ENCODE measurements around the gene UBE2D2.
A peak's percentile ranks its signal among the peaks of the same experiment; 100 is the strongest.
"Not testable (repeated sequence)": the region's sequence is repeated elsewhere in the genome, so short reads cannot be mapped to it uniquely, and the experiment has no call there.

The UBE2D2 gene

DNA sequence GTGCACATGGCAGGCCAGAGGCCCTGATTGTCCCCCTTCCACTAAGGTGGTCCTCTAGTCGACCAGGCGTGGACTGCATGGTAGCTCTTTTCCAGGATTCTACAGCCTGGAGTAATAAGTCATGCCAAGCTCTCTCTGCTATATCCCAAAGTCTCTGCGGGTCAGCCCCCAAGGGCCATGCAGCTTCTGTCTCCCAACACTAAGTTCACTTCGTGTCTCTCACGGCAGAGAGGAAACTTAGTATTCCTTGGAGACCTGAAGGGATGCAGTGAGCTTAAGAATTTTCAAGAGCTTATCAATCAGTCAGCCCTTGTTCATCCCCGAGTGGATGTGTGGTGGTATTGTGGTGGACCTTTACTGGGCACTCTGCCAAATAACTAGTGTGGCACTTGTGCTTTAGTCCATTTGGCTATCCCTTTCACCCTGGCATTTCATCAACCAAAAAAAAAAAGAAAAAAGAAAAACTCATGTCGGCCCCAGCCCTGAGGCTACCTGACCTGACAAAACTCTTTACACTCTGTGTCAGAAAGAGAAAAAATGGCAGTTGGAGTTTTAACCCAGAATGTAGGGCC is 33.2 kb upstream of the UBE2D2 start:
- not testable (repeated sequence) for H3K9me3 ChIP-seq (ENCODE audit: control insufficient read depth, insufficient read depth, low read length); H3K9ac ChIP-seq (ENCODE audit: low read depth, low read length); H3K36me3 ChIP-seq (ENCODE audit: insufficient read depth, low read length)
- H3K4me1 ChIP-seq (ENCODE audit: insufficient read depth, low read length), result peaks cover 23% of the 10 kb centered on the region

DNA sequence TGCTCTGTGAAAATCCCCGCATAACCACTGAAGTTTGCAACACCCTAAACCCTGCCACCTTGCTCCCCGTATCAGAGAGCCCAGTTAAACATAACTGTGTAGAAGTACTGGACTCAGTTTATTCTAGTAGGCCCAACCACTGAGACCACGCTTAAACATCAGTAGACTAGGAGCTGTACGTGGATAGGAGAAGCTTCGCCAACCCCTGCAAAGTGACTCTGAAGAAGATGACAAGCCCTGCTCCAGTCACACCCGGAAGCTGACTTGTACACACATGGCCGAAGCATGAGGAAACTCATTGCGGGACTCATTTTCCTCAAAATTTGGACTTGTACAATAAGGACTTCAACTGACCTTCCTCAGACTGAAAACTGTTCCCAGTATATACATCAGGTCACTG is 32.4 kb upstream of the UBE2D2 start:
- H3K36me3 ChIP-seq (ENCODE audit: insufficient read depth, low read length); H3K9me3 ChIP-seq (ENCODE audit: control insufficient read depth, insufficient read depth, low read length); H3K9ac ChIP-seq (ENCODE audit: low read depth, low read length): not testable (repeated sequence)
- H3K4me1 ChIP-seq (ENCODE audit: insufficient read depth, low read length), result peaks cover 18% of the 10 kb centered on the region

DNA sequence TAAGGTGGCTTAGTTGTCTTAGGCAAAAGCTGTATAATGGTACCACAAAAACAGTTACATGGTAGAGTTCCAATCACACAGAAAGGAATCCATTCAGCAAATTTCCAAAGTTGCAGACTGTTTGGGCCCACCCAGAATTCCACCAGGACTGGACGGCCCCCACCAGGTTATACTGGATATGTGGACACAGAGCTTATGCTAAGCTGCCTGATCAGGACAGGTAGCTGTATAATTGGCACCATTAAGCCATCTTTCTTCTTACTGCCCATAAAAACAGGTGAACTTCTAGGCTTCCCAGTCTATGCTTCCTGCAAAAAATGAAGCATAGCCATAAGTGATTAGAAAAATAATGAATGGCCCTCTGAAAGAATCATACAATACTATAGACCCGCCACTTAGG is 31.1 kb upstream of the UBE2D2 start:
- peaks cover 10% of the 10 kb centered on the region for H3K4me1 ChIP-seq (ENCODE audit: insufficient read depth, low read length)
- H3K9ac ChIP-seq (ENCODE audit: low read depth, low read length); H3K36me3 ChIP-seq (ENCODE audit: insufficient read depth, low read length); H3K9me3 ChIP-seq (ENCODE audit: control insufficient read depth, insufficient read depth, low read length): not testable (repeated sequence)

DNA sequence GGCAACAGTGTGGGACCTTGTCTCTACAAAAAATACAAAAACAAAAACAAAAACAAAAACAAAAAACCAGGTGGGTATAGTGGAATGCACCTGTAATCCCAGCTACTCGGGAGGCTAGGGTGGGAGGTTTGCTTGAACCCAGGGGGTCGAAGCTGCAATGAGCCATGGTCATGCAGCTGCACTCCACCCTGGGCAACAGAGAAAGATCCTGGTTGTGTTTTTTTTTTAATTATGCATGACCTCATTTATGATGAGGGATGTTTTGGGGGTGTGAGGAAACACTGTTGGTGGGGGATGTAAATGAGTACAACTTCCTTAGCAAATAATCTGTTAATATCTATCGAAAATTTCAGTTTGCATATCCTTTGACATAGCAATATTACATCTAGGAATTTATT is 29.4 kb upstream of the UBE2D2 start:
- no peak overlapping the region for H3K9ac ChIP-seq (ENCODE audit: low read depth, low read length)
- H3K4me1 ChIP-seq (ENCODE audit: insufficient read depth, low read length), result 0 out of 2 replicates have a peak, but pooled peaks cover 7% of the 10 kb centered on the region
- no peaks in the 10 kb centered on the region for H3K36me3 ChIP-seq (ENCODE audit: insufficient read depth, low read length)
- no peaks in the 10 kb centered on the region for H3K9me3 ChIP-seq (ENCODE audit: control insufficient read depth, insufficient read depth, low read length)

DNA sequence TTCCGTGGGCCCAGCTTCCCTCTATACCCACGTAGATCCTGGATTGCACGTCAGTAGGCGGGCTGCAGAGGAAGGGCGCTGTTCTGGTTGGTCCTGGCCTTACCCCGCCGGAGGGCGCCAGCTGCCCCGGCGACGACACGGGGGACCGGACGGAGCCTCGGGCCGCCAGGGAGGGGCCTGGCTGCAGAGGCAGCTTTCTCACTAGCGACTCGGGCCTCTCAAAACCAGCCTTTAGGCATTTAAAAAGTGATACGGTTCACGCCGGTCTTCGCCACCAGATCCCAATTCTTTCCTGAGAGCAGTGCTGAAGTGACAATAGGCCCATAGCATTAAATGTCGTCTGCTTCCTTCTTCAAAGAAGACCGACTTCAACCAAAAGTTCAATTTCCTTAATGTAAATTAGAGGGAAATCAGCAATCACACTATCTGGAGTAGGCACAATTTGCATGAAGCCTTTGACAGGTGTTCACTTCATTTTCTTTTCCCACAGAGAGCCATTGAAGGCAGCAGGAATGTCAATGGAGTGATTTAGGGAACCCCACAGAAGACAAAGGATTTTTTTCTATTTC is 17.6 kb upstream of the UBE2D2 start:
- H3K9me3 ChIP-seq (ENCODE audit: control insufficient read depth, insufficient read depth, low read length), result 0 out of 2 replicates have a peak, but pooled peaks cover under 1% of the 10 kb centered on the region
- no peaks in the 10 kb centered on the region for H3K4me1 ChIP-seq (ENCODE audit: insufficient read depth, low read length)
- no peaks in the 10 kb centered on the region for H3K36me3 ChIP-seq (ENCODE audit: insufficient read depth, low read length)
- H3K9ac ChIP-seq (ENCODE audit: low read depth, low read length), result peak overlapping the region; percentile 34; the same call in 1 of the 2 replicates

DNA sequence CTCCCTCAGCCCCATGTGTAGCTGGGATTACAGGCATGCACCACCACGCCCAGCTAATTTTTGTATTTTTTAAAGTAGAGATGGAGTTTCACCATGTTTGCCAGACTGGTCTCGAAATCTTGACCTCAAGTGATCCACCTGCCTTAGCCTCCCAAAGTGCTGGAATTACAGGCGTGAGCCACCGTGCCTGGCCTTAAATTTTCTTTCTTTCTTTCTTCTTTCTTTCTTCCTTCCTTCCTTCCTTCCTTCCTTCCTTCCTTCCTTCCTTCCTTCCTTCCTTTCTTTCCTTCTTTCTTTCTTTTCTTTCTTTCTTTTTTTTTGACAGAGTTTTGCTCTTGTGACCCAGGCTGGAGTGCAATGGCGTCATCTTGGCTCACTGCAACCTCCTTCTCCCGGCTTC is 14.5 kb upstream of the UBE2D2 start:
- not testable (repeated sequence) for H3K9me3 ChIP-seq (ENCODE audit: control insufficient read depth, insufficient read depth, low read length)

DNA sequence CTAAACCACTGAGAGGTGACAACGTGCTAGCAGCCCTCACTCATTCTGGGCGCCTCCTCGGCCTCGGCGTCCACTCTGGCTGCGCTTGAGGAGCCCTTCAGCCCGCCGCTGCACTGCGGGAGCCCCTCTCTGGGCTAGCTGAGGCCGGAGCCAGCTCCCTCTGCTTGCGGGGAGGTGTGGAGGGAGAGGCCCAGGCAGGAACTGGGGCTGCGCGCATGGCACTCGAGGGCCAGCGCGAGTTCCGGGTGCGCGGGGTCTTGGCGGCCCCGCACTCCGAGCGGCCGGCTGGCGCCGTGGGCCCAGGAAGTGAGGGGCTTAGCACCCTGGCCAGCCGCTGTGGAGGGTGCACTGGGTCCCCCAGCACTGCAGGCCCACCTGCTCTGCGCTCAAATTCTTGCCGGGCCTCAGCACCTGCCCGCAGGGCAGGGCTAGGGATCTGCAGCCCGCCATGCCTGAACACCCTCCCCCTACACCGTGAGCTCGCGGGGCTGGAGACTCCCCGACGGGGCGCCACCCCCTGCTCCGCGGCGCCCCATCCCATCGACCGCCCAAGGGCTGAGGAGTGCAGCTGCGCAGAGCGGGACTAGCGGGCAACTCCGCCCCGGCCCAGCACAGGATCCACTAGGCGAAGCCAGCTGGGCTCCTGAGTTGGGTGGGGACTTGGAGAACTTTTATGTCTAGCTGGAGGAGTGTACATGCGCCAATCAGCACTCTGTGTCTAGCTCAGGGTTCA is 11.8 kb upstream of the UBE2D2 start:
- Histone ChIP-seq H3K4me1 (ENCODE audit: insufficient read depth, low read length) (no peaks in the 10 kb centered on the region), H3K36me3 (ENCODE audit: insufficient read depth, low read length) (no peaks in the 10 kb centered on the region), H3K9me3 (ENCODE audit: control insufficient read depth, insufficient read depth, low read length) (0 out of 2 replicates have a peak, but pooled peaks cover 2% of the 10 kb centered on the region), H3K9ac (ENCODE audit: low read depth, low read length) (no peak overlapping the region)

More for the DNA sequence above, 14.5 kb upstream of the UBE2D2 start:
- not testable (repeated sequence) for H3K4me1 ChIP-seq (ENCODE audit: insufficient read depth, low read length); H3K9ac ChIP-seq (ENCODE audit: low read depth, low read length); H3K36me3 ChIP-seq (ENCODE audit: insufficient read depth, low read length)

DNA sequence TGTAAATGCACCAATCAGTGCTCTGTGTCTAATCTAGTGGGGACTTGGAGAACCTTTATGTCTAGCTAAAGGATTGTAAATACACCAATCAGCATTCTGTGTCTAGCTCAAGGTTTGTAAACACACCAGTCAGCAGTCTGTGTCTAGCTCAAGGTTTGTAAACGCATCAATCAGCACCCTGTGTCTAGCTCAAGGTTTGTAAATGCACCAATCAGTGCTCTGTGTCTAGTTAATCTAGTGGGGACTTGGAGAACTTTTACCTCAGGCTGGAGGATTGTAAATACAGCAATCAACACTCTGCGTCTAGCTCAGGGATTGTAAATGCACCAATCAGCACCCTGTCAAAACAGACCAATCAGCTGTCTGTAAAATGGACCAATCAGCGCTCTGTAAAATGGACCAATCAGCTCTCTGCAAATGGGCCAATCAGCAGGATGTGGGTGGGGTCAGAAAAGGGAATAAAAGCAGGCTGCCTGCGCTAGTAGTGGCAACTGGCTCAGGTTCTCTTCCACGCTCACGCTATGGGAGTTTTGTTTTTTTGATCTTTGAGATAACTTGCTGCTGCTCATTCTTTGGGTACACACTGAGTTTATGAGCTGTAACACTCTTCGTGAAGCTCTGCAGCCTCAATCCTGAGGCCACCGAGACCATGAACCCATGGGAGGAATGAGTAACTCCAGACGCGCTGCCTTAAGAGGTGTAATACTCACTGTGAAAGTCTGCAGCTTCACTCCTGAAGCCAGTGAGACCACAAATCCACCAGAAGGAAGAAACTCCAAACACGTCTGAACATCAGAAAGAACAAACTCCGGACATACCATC is 10.9 kb upstream of the UBE2D2 start:
- H3K9ac ChIP-seq (ENCODE audit: low read depth, low read length); H3K9me3 ChIP-seq (ENCODE audit: control insufficient read depth, insufficient read depth, low read length); H3K36me3 ChIP-seq (ENCODE audit: insufficient read depth, low read length); H3K4me1 ChIP-seq (ENCODE audit: insufficient read depth, low read length): not testable (repeated sequence)

DNA sequence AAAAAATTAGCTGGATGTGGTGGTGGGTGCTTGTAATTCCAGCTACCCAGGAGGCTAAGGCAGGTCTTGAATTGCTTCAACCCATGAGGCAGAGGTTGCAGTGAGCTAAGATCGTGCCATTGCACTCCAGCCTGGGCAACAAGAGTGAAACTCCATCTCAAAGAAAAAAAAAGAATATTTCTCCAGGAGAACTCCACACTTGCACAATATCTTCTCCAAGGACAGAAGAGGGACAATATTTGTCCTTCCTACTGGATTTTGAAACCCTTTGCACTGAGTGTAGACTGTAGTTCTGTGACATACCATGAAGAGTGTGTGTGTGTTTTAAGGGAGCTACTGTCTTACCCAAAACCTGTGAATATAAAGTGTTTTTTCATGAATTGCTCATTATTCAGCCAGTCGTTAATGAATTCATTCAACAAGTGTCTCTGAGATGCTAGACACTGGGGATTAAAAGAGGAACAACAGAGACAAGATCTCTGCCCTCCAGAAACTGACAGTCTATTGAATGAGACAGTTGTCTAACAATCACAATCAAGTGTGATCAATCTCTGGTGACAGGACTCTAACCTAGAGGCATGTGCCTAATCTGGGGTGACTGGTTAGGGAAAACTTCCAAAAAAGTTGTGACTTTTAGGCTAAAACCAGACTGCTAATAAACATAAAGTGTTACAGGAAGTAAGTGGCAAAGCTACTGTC is 9.8 kb upstream of the UBE2D2 start:
- H3K9me3 ChIP-seq (ENCODE audit: control insufficient read depth, insufficient read depth, low read length), result 0 out of 2 replicates have a peak, but pooled peaks cover 2% of the 10 kb centered on the region
- H3K4me1 ChIP-seq (ENCODE audit: insufficient read depth, low read length), result no peaks in the 10 kb centered on the region
- H3K9ac ChIP-seq (ENCODE audit: low read depth, low read length), result no peak overlapping the region
- no peaks in the 10 kb centered on the region for H3K36me3 ChIP-seq (ENCODE audit: insufficient read depth, low read length)

DNA sequence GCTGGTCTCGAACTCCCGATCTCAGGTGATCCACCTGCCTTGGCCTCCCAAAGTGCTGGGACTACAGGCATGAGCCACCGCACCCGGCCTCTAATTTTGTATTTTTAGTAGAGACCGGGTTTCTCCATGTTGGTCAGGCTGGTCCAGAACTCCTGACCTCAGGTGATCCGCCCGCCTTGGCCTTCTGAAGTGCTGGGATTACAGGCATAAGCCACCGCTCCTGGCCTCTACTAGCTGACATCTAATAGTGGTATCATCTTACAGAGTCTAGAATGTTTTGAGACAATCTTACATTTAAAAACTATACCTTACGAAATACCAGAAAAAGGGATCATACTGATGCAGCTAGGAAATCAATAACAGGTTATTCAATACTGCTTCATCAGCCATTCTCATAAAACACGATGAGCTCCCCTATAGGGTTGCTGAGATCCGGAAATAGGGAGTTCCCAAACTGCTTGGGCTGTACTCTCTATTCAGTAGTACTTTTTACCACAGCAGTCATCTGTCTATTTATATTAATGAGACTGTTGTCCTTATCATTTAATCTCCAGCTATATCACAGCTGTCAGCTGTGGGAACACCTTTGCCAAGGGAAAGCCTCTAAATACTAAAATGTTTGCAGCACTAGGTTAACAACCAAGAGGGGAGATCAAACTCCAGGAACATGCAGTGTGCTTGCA is 8.1 kb upstream of the UBE2D2 start:
- no peak overlapping the region for H3K9ac ChIP-seq (ENCODE audit: low read depth, low read length)
- H3K36me3 ChIP-seq (ENCODE audit: insufficient read depth, low read length), result no peaks in the 10 kb centered on the region
- no peaks in the 10 kb centered on the region for H3K4me1 ChIP-seq (ENCODE audit: insufficient read depth, low read length)
- H3K9me3 ChIP-seq (ENCODE audit: control insufficient read depth, insufficient read depth, low read length), result 0 out of 2 replicates have a peak, but pooled peaks cover 2% of the 10 kb centered on the region

DNA sequence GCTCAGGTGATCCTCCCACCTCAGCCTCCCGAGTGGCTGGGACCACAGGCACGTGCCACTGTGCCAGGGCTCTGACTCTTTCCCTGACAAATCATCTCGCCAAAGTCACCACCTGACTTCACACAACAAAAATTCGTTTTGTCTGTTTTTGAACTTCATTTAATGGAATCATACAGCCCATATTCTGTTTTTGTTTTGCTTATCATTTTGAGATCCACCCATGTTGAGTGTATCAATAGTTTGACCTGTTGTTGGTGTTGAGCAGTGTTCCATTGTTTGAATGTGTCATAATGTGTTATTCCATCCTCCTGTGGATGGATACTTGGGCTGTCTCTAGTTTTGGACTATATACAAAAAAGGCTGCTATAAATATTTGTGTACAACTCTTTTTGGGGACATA is 6.9 kb upstream of the UBE2D2 start:
- H3K9ac ChIP-seq (ENCODE audit: low read depth, low read length), result no peak overlapping the region
- H3K4me1 ChIP-seq (ENCODE audit: insufficient read depth, low read length), result no peaks in the 10 kb centered on the region
- H3K9me3 ChIP-seq (ENCODE audit: control insufficient read depth, insufficient read depth, low read length), result no peaks in the 10 kb centered on the region
- H3K36me3 ChIP-seq (ENCODE audit: insufficient read depth, low read length), result no peaks in the 10 kb centered on the region

DNA sequence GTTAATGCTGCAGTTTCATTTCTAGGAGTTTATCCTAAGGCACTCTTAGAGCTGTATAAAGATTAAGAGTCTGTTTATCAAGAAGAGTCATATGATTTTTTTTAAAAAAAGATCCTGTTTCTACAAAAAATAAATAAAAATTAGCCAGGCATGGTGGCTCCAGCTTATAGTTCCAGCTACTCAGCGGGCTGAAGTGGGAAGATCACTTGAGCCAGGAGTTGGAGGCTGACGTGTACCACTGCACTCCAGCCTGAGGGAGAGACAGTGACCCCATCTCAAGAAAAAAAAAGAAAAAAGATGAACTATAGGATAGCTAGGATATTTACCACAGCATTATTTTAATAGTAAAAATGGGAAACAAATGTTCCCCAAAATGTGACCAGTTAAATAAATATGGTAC is 3.3 kb upstream of the UBE2D2 start:
- no peak overlapping the region for H3K9ac ChIP-seq (ENCODE audit: low read depth, low read length)
- H3K4me1 ChIP-seq (ENCODE audit: insufficient read depth, low read length), result no peaks in the 10 kb centered on the region
- no peaks in the 10 kb centered on the region for H3K36me3 ChIP-seq (ENCODE audit: insufficient read depth, low read length)
- H3K9me3 ChIP-seq (ENCODE audit: control insufficient read depth, insufficient read depth, low read length), result no peaks in the 10 kb centered on the region

DNA sequence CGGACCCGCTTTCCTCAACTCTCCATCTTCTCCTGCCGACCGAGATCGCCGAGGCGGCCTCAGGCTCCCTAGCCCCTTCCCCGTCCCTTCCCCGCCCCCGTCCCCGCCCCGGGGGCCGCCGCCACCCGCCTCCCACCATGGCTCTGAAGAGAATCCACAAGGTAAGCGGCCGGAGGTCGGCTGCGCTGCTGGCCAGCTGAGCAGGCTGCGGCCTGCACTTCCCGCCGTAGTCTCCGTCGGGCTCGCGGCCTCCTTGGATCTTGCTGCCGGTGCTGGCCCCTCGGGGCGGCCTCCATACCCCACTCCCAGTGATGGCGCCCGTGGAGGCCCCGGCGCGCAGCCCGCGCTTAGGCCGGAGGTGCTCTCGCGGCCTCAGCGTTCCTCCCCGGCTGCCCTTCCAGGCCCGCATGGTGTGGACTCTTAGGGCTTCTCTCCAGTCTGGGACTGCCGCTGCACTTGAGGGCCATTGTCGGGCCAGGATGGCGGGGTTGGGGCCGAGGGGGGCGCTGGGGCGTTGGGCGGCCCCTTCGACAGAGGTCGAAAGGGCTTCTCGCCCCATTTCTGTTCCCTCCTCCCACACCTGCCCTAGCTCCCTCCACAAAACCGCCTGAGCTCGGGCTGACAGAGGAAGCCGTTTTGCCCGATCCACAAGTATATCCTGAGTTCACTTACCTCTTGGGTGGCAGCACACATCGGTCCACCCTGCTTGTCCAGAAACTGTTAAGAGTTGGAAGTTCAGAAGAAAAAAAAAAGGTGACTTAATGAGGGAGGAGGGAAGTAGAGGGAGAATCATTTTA is 714 bp downstream of the UBE2D2 start:
- Histone ChIP-seq H3K9me3 (ENCODE audit: control insufficient read depth, insufficient read depth, low read length) (no peaks in the 10 kb centered on the region), H3K4me1 (ENCODE audit: insufficient read depth, low read length) (no peaks in the 10 kb centered on the region; the same call in 1 of the 2 replicates), H3K36me3 (ENCODE audit: insufficient read depth, low read length) (peaks cover 3% of the 10 kb centered on the region), H3K9ac (ENCODE audit: low read depth, low read length) (peak overlapping the region; percentile 66)

All from ES-I3 (cell line).